GM12875 (cell line): ENCODE measurements around the gene NDUFS7.

ENCODE experiments used
- H3K4me3 ChIP-seq: one replicate; pipeline ENCODE4 v1.5.1; 2011; ENCODE audit warnings: low read depth, low read length, control low read depth
- TF ChIP-seq, protein P1 (sequence below): IDR thresholded peaks from 2 replicates; pipeline ENCODE4 v1.5.1; 2011; ENCODE audit warnings: low read depth, mild to moderate bottlenecking, control low read depth, inconsistent platforms, low read length, moderate library complexity, borderline replicate concordance; ENCODE audit not compliant: insufficient read depth

Gene NDUFS7

DNA sequence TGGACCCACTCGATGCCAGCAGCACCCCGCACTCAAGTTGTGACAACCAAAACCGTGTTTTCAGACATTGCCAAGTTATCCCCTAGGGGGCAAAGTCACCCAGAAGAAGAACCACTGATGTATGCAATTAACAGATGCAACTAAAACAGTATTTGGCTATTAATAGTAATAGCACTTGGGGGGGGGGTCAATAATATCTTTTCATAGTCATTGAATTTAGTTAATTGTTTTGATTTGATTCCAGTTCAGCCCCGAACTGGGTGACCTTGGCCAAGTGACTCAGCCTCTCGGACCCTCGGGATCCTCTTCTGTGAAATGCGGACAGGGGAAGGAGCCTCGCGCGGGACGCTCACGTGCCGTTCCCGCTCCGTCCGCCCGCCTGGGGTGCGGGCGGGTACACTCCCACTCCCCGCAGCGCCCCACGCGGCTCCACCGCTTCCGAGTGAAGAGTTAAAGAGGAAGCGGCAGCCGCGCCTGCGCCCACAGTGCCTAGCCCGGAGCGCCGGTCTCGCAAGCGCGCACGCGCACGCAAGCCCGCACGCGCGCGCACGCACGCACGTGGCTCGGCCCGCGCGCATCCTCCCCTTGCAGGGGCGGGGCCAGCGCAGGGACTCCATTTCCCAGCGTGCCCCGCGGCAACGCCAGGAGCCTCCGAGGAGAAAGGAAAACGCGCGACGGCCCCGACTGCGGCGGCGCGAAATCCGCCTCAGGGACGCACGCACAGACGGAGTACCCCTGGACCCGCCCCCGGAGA, 23.2 kb downstream of the NDUFS7 start:
- peak overlapping the region; percentile 51 for H3K4me3 ChIP-seq
- TF ChIP-seq, protein P1, sequence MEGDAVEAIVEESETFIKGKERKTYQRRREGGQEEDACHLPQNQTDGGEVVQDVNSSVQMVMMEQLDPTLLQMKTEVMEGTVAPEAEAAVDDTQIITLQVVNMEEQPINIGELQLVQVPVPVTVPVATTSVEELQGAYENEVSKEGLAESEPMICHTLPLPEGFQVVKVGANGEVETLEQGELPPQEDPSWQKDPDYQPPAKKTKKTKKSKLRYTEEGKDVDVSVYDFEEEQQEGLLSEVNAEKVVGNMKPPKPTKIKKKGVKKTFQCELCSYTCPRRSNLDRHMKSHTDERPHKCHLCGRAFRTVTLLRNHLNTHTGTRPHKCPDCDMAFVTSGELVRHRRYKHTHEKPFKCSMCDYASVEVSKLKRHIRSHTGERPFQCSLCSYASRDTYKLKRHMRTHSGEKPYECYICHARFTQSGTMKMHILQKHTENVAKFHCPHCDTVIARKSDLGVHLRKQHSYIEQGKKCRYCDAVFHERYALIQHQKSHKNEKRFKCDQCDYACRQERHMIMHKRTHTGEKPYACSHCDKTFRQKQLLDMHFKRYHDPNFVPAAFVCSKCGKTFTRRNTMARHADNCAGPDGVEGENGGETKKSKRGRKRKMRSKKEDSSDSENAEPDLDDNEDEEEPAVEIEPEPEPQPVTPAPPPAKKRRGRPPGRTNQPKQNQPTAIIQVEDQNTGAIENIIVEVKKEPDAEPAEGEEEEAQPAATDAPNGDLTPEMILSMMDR, result peak; percentile 48; the same call in 1 of the 2 replicates

DNA sequence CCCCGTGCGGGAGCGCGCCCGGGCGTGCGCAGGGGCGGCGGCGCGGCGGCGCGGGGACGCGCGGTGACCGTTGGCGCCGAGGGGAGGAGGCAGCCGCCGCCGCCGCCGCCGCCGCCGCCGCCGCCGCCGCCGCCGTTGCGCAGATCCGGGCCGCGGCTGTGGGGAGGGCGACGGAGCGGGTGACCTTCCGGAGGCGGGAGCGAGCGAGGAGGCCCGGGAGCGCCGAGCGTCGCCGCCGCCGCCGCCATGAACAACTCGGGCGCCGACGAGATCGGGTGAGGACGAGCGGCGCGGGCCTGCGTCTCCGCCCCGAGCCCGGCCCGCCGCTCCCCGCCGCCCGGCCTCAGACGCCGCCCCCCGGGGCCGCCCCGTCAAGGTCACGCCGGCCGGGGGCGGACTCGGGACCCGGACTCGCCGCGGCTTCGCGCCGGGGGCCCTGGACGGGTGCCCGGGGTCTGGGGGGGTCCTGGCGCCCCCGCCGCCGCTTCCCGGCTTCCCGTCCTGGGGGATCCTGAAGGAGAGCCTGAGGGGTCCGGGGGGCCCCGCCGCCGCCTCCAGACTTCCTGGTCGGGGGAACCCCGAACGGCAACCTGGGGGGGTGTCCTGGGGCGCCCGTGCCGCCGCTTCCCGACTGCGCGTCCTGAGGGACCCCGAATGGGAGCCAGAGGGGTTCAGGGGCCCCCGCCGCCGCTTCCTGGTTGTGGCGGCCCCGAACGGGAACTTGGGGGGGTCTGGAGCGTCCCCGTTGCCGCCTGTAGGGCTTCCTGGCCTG, 24.0 kb downstream of the NDUFS7 start, which contains the start of gene DAZAP1:
DAZAP1 (plus strand) TSS at position 59 of the 772 bp plus-strand sequence; CDS start at position 247, 188 bp downstream.
- TF ChIP-seq, protein P1, result no peak
- H3K4me3 ChIP-seq, result peak within 1 kb of the TSS; percentile 96

DNA sequence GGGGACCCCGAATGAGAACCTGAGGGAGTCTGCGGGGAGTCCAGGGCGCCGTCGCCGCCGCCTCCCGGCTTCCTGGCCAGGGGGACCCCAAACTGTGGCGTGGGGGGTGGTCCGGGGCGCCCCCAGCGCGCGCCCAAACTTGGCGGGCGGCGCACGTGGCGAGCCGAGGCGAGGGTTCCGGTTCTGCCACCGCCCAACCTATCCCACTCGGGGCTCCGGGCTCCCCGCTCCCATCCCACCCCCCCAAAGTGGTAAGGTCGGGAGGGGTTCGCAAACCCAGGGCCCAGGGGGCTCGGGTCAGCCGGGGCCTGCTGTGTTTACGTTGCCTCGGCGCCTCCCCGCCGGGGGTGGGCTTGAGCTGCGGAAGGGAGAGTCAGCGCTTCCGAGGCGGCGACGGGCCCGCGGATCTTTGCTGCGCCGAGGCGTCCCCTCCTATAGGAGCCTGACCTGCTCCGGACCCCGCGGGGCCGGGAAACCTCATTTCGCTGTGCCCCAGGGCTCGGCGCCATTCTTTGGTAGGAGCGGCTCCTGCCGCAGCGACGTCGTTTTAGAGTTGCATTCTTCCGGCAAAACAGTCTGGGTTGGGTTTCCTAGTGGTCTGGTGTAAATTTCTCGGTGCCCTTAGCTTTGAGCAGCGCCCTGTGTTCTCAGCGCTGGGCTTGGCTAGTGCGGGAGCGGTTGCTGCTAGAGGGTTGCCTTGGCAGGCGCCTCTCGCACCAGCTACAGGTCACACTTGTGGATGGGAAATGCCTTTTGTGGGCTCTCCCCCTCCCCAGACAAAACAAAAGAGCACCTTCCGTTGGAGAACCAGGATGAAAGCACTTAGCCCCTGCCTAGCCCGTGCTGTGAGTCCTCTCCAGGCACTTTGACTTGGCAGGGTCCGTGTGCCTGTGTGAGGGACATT, 24.8 kb downstream of the NDUFS7 start:
- TF ChIP-seq, protein P1, result no peak
- peak overlapping the region; percentile 96 for H3K4me3 ChIP-seq

DNA sequence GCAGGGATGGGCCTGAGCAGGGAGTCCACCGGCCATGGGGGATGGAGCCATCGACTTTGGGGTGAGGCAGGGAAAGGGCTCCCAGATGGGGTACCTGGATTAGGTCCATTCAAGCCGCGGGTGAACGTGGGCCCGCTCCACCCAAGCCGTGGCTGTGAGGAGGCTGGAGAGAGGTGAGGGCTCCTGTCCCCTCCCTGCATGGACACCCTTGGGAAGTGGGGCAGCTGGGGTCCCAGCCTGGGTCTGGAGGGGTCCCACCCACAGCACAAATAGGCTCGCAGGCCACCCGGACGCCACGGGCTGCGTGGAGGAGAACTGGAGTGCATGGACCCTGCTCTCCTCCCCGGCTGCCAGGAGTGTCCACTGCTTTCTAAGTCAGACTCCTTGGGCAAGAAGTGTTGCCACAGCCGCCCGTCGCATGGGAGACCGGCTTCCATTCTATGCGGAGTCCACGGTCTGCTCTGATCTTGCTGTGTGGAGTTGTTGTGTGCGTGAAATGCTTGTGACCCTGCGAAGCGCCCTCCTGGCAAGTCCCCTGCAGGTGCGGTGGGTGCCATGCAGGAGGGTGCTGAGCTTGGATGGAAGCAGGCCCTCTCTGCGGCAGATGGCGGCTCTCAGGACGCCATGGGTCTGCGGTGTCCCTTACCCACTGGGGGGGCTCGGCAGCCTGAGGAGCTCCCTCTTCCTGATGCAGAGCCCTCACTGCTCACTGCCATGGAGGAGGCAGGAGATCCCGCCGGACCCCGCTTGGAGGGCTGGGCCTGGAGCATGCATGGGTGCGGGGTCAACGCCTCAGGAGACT, 25.7 kb downstream of the NDUFS7 start:
- TF ChIP-seq, protein P1, result no peak

DNA sequence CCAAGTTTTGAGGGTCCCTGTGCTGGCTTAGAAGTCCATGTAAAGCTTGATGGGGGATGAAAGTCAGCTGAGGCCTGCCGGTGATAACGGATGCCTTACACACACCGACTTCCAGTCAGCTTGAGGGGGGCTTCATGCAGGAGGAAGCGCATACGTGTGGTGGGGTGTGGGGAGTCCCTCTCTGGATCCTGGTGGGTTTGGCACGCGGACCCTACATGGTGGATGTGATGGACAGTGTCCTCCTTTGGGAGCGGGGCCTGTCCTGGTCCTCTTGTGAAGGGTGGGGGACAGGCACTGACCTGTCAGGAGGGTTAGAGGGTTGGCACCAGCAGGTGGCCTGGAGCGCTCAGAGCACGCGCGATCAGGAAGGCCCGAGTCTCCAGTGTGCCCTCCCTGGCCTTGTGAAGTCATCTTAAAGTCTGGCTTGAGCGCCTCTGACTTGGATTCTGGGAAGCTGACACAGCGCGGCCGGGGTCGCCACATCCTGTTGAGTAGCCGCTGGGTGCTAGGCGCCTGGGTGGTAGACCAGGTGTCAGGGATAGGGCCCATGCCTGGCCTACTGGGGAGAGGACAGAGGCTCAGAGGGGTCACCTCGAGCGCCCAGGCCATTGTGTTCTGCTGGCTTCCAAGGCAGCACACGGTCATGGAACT, 26.6 kb downstream of the NDUFS7 start:
- no peak overlapping the region for H3K4me3 ChIP-seq
- TF ChIP-seq, protein P1, result no peak

More for the DNA sequence above, 25.7 kb downstream of the NDUFS7 start:
- H3K4me3 ChIP-seq, result peak overlapping the region; percentile 96

DNA sequence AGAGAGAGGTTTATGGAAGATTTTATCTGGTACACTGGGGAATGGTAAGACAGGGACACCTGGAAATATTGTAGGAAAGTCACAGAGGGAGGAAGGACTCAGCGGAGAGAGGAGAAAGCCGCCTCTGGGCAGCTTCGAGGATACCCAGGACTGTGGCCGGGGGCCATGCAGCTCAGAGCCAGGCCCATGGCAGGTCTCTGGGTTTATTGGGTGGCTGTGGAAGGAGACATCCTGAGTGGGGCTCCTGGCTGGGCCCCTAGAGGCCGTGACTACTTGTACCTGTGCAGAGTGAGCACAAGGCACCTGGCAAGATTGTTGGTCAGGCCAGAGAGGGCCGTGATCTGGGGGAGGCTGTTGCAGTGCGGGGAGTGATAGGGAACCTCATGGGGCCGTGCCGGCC, 27.1 kb downstream of the NDUFS7 start:
- H3K4me3 ChIP-seq, result no peak overlapping the region
- TF ChIP-seq, protein P1, result no peak
